H1 (cell line): Measurements from ENCODE around the gene EPB41L2. TPM values are rescaled to one million over a fixed set of nuclear protein-coding genes. Genes with fewer than 3 reads are reported as not detected.

Experiments
- CTCF ChIA-PET: fragments of 300-600 bp; sonication (Branson Sonifier 250); formaldehyde crosslinking; loops from one replicate; lab custom pipeline; 2021; ENCODE audit not compliant: partially characterized antibody; lab: Charles Lee
- POLR2A ChIA-PET: fragments of 300-600 bp; sonication (Branson Sonifier 250); formaldehyde crosslinking; loops from one replicate; lab custom pipeline; 2021; ENCODE audit warnings: inconsistent platforms; ENCODE audit not compliant: partially characterized antibody; lab: Charles Lee
- DNase-seq, 2 experiments: peaks; one replicate each; pipeline versions ENCODE4 v3.0.0 to v3.0.0-alpha.2; 2010 to 2022; ENCODE audit warnings: low spot score in 2 of 2, low read depth in 1 of 2, mixed read lengths in 1 of 2
- FAIRE-seq: peaks from 2 replicates; lab custom pipeline; 2011; peaks lifted over from hg19 to GRCh38; lab: Jason Lieb, UNC
- H2AFZ ChIP-seq: 2 replicates; pipeline ENCODE4 v1.8.1; 2012; ENCODE audit warnings: low read length, inconsistent platforms
- H2AK5ac ChIP-seq: 2 replicates; pipeline ENCODE4 v1.6.1; 2013; ENCODE audit warnings: low read depth, low read length
- H2BK120ac ChIP-seq: replicated peaks from 2 replicates; pipeline ENCODE3; 2013; ENCODE audit warnings: low read depth, low read length, inconsistent platforms
- H2BK12ac ChIP-seq: 2 replicates; pipeline ENCODE4 v1.6.1; 2013; ENCODE audit warnings: low read depth, low read length
- H2BK15ac ChIP-seq: 2 replicates; pipeline ENCODE4 v1.6.1; 2013; ENCODE audit warnings: low read length
- H2BK20ac ChIP-seq: 2 replicates; pipeline ENCODE4 v1.6.1; 2013; ENCODE audit warnings: low read length
- H2BK5ac ChIP-seq: 2 replicates; pipeline ENCODE4 v1.6.1; 2013; ENCODE audit warnings: low read depth, low read length
- H3K14ac ChIP-seq: 2 replicates; pipeline ENCODE4 v1.6.1; 2013; ENCODE audit warnings: inconsistent platforms; ENCODE audit not compliant: insufficient read length
- H3K18ac ChIP-seq: 2 replicates; pipeline ENCODE4 v1.6.1; 2013; ENCODE audit warnings: low read length; ENCODE audit errors: extremely low read depth
- H3K23ac ChIP-seq: 2 replicates; pipeline ENCODE4 v1.6.1; 2013; ENCODE audit warnings: inconsistent platforms; ENCODE audit not compliant: insufficient read length
- H3K23me2 ChIP-seq: 2 replicates; pipeline ENCODE4 v1.6.1; 2013; ENCODE audit warnings: low read depth, low read length
- H3K27ac ChIP-seq: 2 replicates; pipeline ENCODE4 v1.6.1; 2011; ENCODE audit warnings: low read depth, low read length, inconsistent platforms
- H3K27me3 ChIP-seq, 4 experiments: replicated peaks in 1 of 4; 1 replicate in 1 of 4; 2 replicates in 3 of 4; pipeline versions ENCODE4 v1.6.1 to v1.8.1; 2011 to 2013; ENCODE audit warnings: low read length in 3 of 4, mild to moderate bottlenecking in 3 of 4, inconsistent platforms in 2 of 4, mixed read lengths in 2 of 4, moderate library complexity in 1 of 4; ENCODE audit not compliant: control insufficient read depth in 3 of 4, insufficient read depth in 3 of 4; ENCODE audit errors: extremely low read depth in 1 of 4
- H3K36me3 ChIP-seq, 4 experiments: 2 replicates each; pipeline versions ENCODE4 v1.6.1 to v1.8.1; 2011 to 2013; ENCODE audit warnings: mild to moderate bottlenecking in 4 of 4, low read length in 3 of 4, moderate library complexity in 2 of 4, control low read depth in 1 of 4, inconsistent platforms in 1 of 4; ENCODE audit not compliant: insufficient read depth in 4 of 4, control insufficient read depth in 2 of 4
- H3K4ac ChIP-seq: replicated peaks from 2 replicates; pipeline ENCODE3; 2013; ENCODE audit warnings: low read length, low read depth, mixed read lengths, inconsistent platforms; ENCODE audit not compliant: insufficient read length
- H3K4me1 ChIP-seq, 4 experiments: replicated peaks in 1 of 4; 1 replicate in 1 of 4; 2 replicates in 3 of 4; pipeline versions ENCODE4 v1.6.1 to v1.8.1; 2011 to 2013; ENCODE audit warnings: low read length in 3 of 4, inconsistent platforms in 2 of 4, mixed read lengths in 1 of 4; ENCODE audit not compliant: insufficient read depth in 4 of 4, control insufficient read depth in 3 of 4
- H3K4me2 ChIP-seq, 2 experiments: 2 replicates each; pipeline versions ENCODE4 v1.6.1 to v1.8.1; 2011 to 2013; ENCODE audit warnings: low read depth in 2 of 2, low read length in 2 of 2, control low read depth in 1 of 2, inconsistent platforms in 1 of 2, mild to moderate bottlenecking in 1 of 2; ENCODE audit not compliant: insufficient read depth in 1 of 2
- H3K4me3 ChIP-seq, 4 experiments: fragments of 200-600, 300-600 bp in 1 of 4; sonication (generic), shearing (Covaris generic), sonication (Bioruptor Twin) in 1 of 4; 2 replicates each; pipeline versions ENCODE4 v1.5.1 to v1.8.1; 2011 to 2016; ENCODE audit warnings: low read length in 4 of 4, low read depth in 3 of 4, control low read depth in 2 of 4, inconsistent platforms in 2 of 4, mild to moderate bottlenecking in 2 of 4, mixed read lengths in 1 of 4, moderate library complexity in 1 of 4; ENCODE audit not compliant: insufficient read depth in 2 of 4; ENCODE audit errors: extremely low read depth in 1 of 4
- H3K56ac ChIP-seq: replicated peaks from 2 replicates; pipeline ENCODE3; 2013; ENCODE audit warnings: low read depth, mild to moderate bottlenecking, mixed read lengths, low read length, inconsistent platforms; ENCODE audit not compliant: insufficient read length
- H3K79me1 ChIP-seq: 2 replicates; pipeline ENCODE4 v1.6.1; 2013; ENCODE audit warnings: low read depth, low read length, control low read depth
- H3K79me2 ChIP-seq, 2 experiments: 2 replicates each; pipeline versions ENCODE4 v1.6.1 to v1.8.1; 2012 to 2013; ENCODE audit warnings: low read length in 2 of 2, mild to moderate bottlenecking in 2 of 2, inconsistent platforms in 1 of 2; ENCODE audit not compliant: insufficient read depth in 2 of 2, control insufficient read depth in 1 of 2
- H3K9ac ChIP-seq, 4 experiments: replicated peaks in 1 of 4; 1 replicate in 1 of 4; 2 replicates in 3 of 4; pipeline versions ENCODE4 v1.6.1 to v1.8.1; 2011 to 2013; ENCODE audit warnings: low read depth in 3 of 4, low read length in 3 of 4, control low read depth in 2 of 4, mild to moderate bottlenecking in 2 of 4, moderate library complexity in 2 of 4, inconsistent platforms in 1 of 4; ENCODE audit errors: extremely low read depth in 1 of 4
- H3K9me3 ChIP-seq, 2 experiments: 2 replicates each; pipeline versions ENCODE4 v1.6.1 to v1.8.1; 2012 to 2013; ENCODE audit warnings: mild to moderate bottlenecking in 2 of 2, moderate library complexity in 2 of 2, control low read depth in 1 of 2, inconsistent platforms in 1 of 2, low read depth in 1 of 2, low read length in 1 of 2, mixed read lengths in 1 of 2; ENCODE audit not compliant: insufficient read depth in 2 of 2
- H4K20me1 ChIP-seq, 2 experiments: replicated peaks in 1 of 2; 2 replicates each; pipeline versions ENCODE3 to v1.8.1; 2011 to 2013; ENCODE audit warnings: inconsistent platforms in 2 of 2, low read length in 2 of 2, mild to moderate bottlenecking in 1 of 2; ENCODE audit not compliant: insufficient read depth in 2 of 2, control insufficient read depth in 1 of 2
- H4K5ac ChIP-seq: 2 replicates; pipeline ENCODE4 v1.6.1; 2013; ENCODE audit warnings: low read length, low read depth, mixed read lengths, inconsistent platforms; ENCODE audit not compliant: insufficient read length
- H4K8ac ChIP-seq: 2 replicates; pipeline ENCODE4 v1.8.0; 2013; ENCODE audit warnings: mild to moderate bottlenecking, moderate library complexity, low read length, inconsistent platforms; ENCODE audit not compliant: insufficient read depth; ENCODE audit errors: extremely low read depth
- H4K91ac ChIP-seq: replicated peaks from 2 replicates; pipeline ENCODE3; 2013; ENCODE audit warnings: low read length, mixed read lengths, inconsistent platforms; ENCODE audit not compliant: insufficient read length
- CHD2 ChIP-seq: IDR thresholded peaks from 2 replicates; pipeline ENCODE4 v1.6.1; 2012; ENCODE audit warnings: low read length, improper control_type of control experiment
- WGBS, 2 experiments: shearing (Covaris generic) in 1 of 2; methylation state at CpG; one replicate each; pipeline versions ENCODE4 v1.1.6 to v1.1.7; 2013 to 2015; ENCODE audit warnings: low lambda C conversion rate in 2 of 2, mixed read lengths in 2 of 2, inconsistent platforms in 1 of 2, low coverage in 1 of 2, missing lambda C conversion rate in 1 of 2; ENCODE audit not compliant: insufficient replicate concordance in 2 of 2, insufficient coverage in 1 of 2, insufficient read length in 1 of 2; ENCODE audit errors: extremely low coverage in 1 of 2, missing lambda C conversion rate in 1 of 2; 5-methylcytosine and 5-hydroxymethylcytosine counted together
- polyA plus RNA-seq, 7 experiments: library from polyadenylated mRNA; depleted of rRNA in 3 of 7; stranded (reverse) in 5 of 7; unstranded in 2 of 7; fragments of >200 nt in 5 of 7; fragments of 200-250 nt in 2 of 7; gene quantifications; 1 replicate in 5 of 7; 2 replicates in 1 of 7; 4 replicates in 1 of 7; pipeline versions ENCODE4 v1.2.1 to v1.2.3, GENCODE V29; 2011 to 2013; ENCODE audit warnings: missing spikeins in 2 of 7, mixed read lengths in 2 of 7
- total RNA-seq: library from RNA; stranded (reverse); fragmentation: NEBNext Ultra II Directional; extraction: Animal tissue kit (Norgen Biotek cat#: 25700); gene quantifications from 2 replicates; pipeline ENCODE4 v1.2.1, GENCODE V29; 2021

EPB41L2 gene
- total and polyA plus RNA-seq, 2 of the 8 experiments (the other 6 are each of a cell fraction or from before 2014, with no cell fraction given) = 22.5 to 123 TPM

- TF ChIP-seq CHD2 = no peak
- no peak overlapping the region for H3K4me2 ChIP-seq
- H2AFZ ChIP-seq = no peak overlapping the region
- no peak overlapping the region for H3K27ac ChIP-seq
- no peak overlapping the region for H2AK5ac ChIP-seq
- no peak overlapping the region for H3K4ac ChIP-seq
- H3K18ac ChIP-seq = no peak overlapping the region
- no peaks in the 10 kb centered on the region for H4K20me1 ChIP-seq
- H2BK5ac ChIP-seq = no peak overlapping the region
- H3K79me1 ChIP-seq = no peaks in the 10 kb centered on the region
- FAIRE-seq (no peak), DNase-seq (no peak)
- H3K9me3 ChIP-seq = no peaks in the 10 kb centered on the region
- H4K91ac ChIP-seq = no peak overlapping the region
- H3K23ac ChIP-seq = no peak overlapping the region
- no peak overlapping the region for H2BK20ac ChIP-seq
- no peaks in the 10 kb centered on the region for H3K79me2 ChIP-seq
- H4K5ac ChIP-seq = no peak overlapping the region
- POLR2A ChIA-PET = no interaction called here
- CTCF ChIA-PET = interaction anchor here (1.9 kb wide), 1 partner anchor 18 kb away, joined by 8 read pairs; no protein-coding TSS in a partner anchor
- H4K8ac ChIP-seq = no peak overlapping the region
- no peaks in the 10 kb centered on the region for H3K23me2 ChIP-seq
- H3K4me3 ChIP-seq = no peak overlapping the region
- no peak overlapping the region for H3K56ac ChIP-seq
- 79% methylated on average over 4 of the region's 4 CpGs; no CpG with 5 or more reads in 1 of the 2 experiments for WGBS, 2 experiments
- no peaks in the 10 kb centered on the region for H3K27me3 ChIP-seq
- H2BK120ac ChIP-seq = no peak overlapping the region
- no peaks in the 10 kb centered on the region for H3K36me3 ChIP-seq
- H3K4me1 ChIP-seq = peaks cover 0 to 8% (median 3%) of the 10 kb centered on the region in 4 experiments; a peak in 4 of 7 replicates
- H2BK15ac ChIP-seq = no peak overlapping the region
- H3K9ac ChIP-seq = no peak overlapping the region
- H2BK12ac ChIP-seq = no peak overlapping the region
- H3K14ac ChIP-seq = no peak overlapping the region
Measured at GRCh38 chr6:130829333-130829910, 233.6 kb downstream of the EPB41L2 start.
